Right hindlimb (tissue), 1 donor: Measurements from ENCODE around the gene ZNF444.
"Not testable (repeated sequence)": the region's sequence is repeated elsewhere in the genome, so short reads cannot be mapped to it uniquely, and the experiment has no call there.

Experiments used
- DNase-seq: peaks from one replicate; pipeline ENCODE4 v3.0.0-alpha.2; 2018

The ZNF444 gene

GRCh38 chr19:56191115-56191514, 50.0 kb downstream of the ZNF444 start:
- DNase-seq: no peak

GRCh38 chr19:56191711-56192110, 50.6 kb downstream of the ZNF444 start:
- no peak for DNase-seq

DNA sequence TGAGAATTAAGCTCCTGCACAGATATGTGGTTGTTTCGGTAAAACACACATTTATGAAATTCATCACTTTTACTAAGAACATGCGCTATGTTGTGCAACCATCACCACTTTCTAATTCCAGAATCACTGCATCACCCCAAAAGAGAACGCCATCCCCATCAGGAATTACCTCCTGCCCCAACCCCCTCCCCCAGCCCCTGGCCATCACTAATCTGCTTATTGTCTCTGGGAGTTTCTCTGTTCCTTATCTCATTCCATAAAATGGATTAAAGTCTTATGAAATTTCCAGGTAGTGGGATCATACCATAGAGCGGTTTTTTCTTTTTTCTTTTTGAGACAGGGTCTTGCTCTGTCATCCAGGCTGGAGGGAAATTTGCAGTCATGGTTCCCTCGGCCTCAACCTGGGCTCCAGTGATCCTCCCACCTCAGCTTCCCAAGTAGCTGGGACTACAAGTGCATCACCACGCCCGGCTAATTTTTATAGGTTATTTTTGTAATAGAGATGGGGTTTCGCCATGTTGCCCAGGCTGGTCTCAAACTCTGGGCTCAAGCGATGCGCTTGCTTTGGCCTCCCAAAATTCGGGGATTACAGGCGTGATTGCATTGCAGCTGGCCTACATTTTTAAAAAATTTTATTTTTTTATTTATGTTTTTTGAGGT, 53.0 kb downstream of the ZNF444 start:
- DNase-seq: no peak

- DNase-seq: not testable (repeated sequence)
Measured at GRCh38 chr19:56197646-56198045, 56.6 kb downstream of the ZNF444 start, which contains the start of gene ZSCAN5B. Gene ZSCAN5B, minus strand, starts transcription at chr19:56197783. Its CDS starts 4,731 bp downstream, at chr19:56193052.

- DNase-seq: no peak
Measured at GRCh38 chr19:56199687-56200086, 58.6 kb downstream of the ZNF444 start.

GRCh38 chr19:56201973-56202372, 60.9 kb downstream of the ZNF444 start, which contains the start of gene ZSCAN5C:
Gene ZSCAN5C, plus strand, starts transcription at chr19:56202273. Its CDS starts 3,641 bp downstream, at chr19:56205914.
- no peak for DNase-seq

GRCh38 chr19:56207581-56207980, 66.5 kb downstream of the ZNF444 start:
- DNase-seq: not testable (repeated sequence)

- DNase-seq: no peak
Measured at GRCh38 chr19:56209091-56209490, 68.0 kb downstream of the ZNF444 start.

GRCh38 chr19:56210036-56210435, 68.9 kb downstream of the ZNF444 start:
- DNase-seq: not testable (repeated sequence)
